HepG2 (cell line): Measurements from ENCODE around the gene NAIF1.

Experiments used
- BRD4 ChIP-seq: sonication (generic); formaldehyde crosslinking; IDR thresholded peaks from 2 replicates; pipeline ENCODE4 v1.4.0; 2020; ENCODE audit warnings: missing genetic modification reagents
- CTCF ChIP-seq: sonication (generic); formaldehyde crosslinking; IDR thresholded peaks from 2 replicates; pipeline ENCODE4 v1.5.0; 2020; ENCODE audit warnings: mild to moderate bottlenecking, missing genetic modification reagents, moderate library complexity
- ETV6 ChIP-seq: sonication (generic); formaldehyde crosslinking; conservative IDR thresholded peaks from 2 replicates; pipeline ENCODE4 v1.4.0; 2020; ENCODE audit warnings: missing genetic modification reagents
- EZH2 ChIP-seq: conservative IDR thresholded peaks from 2 replicates; pipeline ENCODE4 v1.6.1; 2012; ENCODE audit warnings: mild to moderate bottlenecking, low read depth, low read length, moderate library complexity
- FOXA1 ChIP-seq, 2 experiments: fragments of 450-650 bp in 1 of 2; sonication (generic) in 1 of 2; formaldehyde crosslinking in 1 of 2; IDR thresholded peaks; 2 replicates each; pipeline versions ENCODE4 v1.4.0 to v1.6.1; 2016 to 2020; ENCODE audit warnings: missing genetic modification reagents in 1 of 2
- MED8 ChIP-seq: sonication (generic); formaldehyde crosslinking; IDR thresholded peaks from 2 replicates; pipeline ENCODE4 v1.8.1; 2023; ENCODE audit warnings: mild to moderate bottlenecking, missing genetic modification reagents; ENCODE audit not compliant: insufficient replicate concordance
- POLR2AphosphoS5 ChIP-seq: IDR thresholded peaks from 2 replicates; pipeline ENCODE4 v1.6.1; 2012; ENCODE audit warnings: low read depth, low read length
- ZNF331 ChIP-seq: sonication (generic); formaldehyde crosslinking; IDR thresholded peaks from 2 replicates; pipeline ENCODE4 v1.4.0; 2020; ENCODE audit warnings: missing genetic modification reagents
- ZNF441 ChIP-seq: sonication (generic); formaldehyde crosslinking; IDR thresholded peaks from 2 replicates; pipeline ENCODE4 v1.7.0; 2021; ENCODE audit warnings: missing genetic modification reagents, borderline replicate concordance
- ZNF777 ChIP-seq: sonication (generic); formaldehyde crosslinking; IDR thresholded peaks from 2 replicates; pipeline ENCODE4 v1.4.0; 2020; ENCODE audit warnings: missing genetic modification reagents

- TF ChIP-seq MED8 (CRISPR knock-in tag) (no peak), FOXA1 (IDR thresholded peaks at IDR 0.05) (no peak), FOXA1 (CRISPR knock-in tag; IDR thresholded peaks at IDR 0.05) (no peak), ETV6 (CRISPR knock-in tag) (no peak), CTCF (CRISPR knock-in tag) (no peak), ZNF441 (CRISPR knock-in tag) (no peak), ZNF777 (no peak), BRD4 (CRISPR knock-in tag) (no peak), POLR2AphosphoS5 (no peak), ZNF331 (CRISPR knock-in tag) (no peak), EZH2 (no peak)
These were observed 32.9 kb upstream of the NAIF1 start for GRCh38 chr9:128099932-128100491.
